ENCODE results near the gene AFM.

GRCh38 chr4:73437558-73437956 is 44.0 kb upstream of the AFM start:
- TF ChIP-seq, protein P1, sequence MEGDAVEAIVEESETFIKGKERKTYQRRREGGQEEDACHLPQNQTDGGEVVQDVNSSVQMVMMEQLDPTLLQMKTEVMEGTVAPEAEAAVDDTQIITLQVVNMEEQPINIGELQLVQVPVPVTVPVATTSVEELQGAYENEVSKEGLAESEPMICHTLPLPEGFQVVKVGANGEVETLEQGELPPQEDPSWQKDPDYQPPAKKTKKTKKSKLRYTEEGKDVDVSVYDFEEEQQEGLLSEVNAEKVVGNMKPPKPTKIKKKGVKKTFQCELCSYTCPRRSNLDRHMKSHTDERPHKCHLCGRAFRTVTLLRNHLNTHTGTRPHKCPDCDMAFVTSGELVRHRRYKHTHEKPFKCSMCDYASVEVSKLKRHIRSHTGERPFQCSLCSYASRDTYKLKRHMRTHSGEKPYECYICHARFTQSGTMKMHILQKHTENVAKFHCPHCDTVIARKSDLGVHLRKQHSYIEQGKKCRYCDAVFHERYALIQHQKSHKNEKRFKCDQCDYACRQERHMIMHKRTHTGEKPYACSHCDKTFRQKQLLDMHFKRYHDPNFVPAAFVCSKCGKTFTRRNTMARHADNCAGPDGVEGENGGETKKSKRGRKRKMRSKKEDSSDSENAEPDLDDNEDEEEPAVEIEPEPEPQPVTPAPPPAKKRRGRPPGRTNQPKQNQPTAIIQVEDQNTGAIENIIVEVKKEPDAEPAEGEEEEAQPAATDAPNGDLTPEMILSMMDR (IDR thresholded peaks at IDR 0.05) = no peak
- no peak for TF ChIP-seq EZH2 (IDR thresholded peaks at IDR 0.05; ENCODE audit: borderline replicate concordance, insufficient read depth, low read depth, low read length, poor library complexity, severe bottlenecking)
